IPS-NIHi11 (cell line): ENCODE data around the gene COX7A1.
"Not testable (repeated sequence)": the region's sequence is repeated elsewhere in the genome, so short reads cannot be mapped to it uniquely, and the experiment has no call there.

ENCODE experiments used
- DNase-seq: peaks from one replicate; pipeline ENCODE4 v3.0.0; 2012; ENCODE audit warnings: mixed read lengths, low spot score

Gene COX7A1

GRCh38 chr19:36152352-36153091, at the start of gene COX7A1:
Gene COX7A1 (minus strand): TSS chr19:36152447. CDS start chr19:36152407, 40 bp downstream.
- peak; percentile 44 for DNase-seq

GRCh38 chr19:36201684-36202083, 49.4 kb upstream of the COX7A1 start:
- DNase-seq = no peak

- DNase-seq = no peak
Observed at GRCh38 chr19:36198119-36198518, 45.9 kb upstream of the COX7A1 start.

GRCh38 chr19:36196249-36196648, 44.0 kb upstream of the COX7A1 start:
- DNase-seq = no peak

- DNase-seq = not testable (repeated sequence)
Observed at GRCh38 chr19:36186722-36187121, 34.5 kb upstream of the COX7A1 start.

GRCh38 chr19:36183245-36183628, 31.0 kb upstream of the COX7A1 start:
- DNase-seq = no peak

GRCh38 chr19:36182612-36183244, 30.5 kb upstream of the COX7A1 start:
- DNase-seq = no peak

- not testable (repeated sequence) for DNase-seq
Observed at GRCh38 chr19:36179077-36179476, 26.8 kb upstream of the COX7A1 start.

- not testable (repeated sequence) for DNase-seq
Observed at GRCh38 chr19:36173846-36174245, 21.6 kb upstream of the COX7A1 start.

GRCh38 chr19:36172852-36173251, 20.6 kb upstream of the COX7A1 start:
- no peak for DNase-seq

GRCh38 chr19:36169084-36169760, 17.0 kb upstream of the COX7A1 start:
- no peak for DNase-seq

- DNase-seq = no peak
Observed at GRCh38 chr19:36163813-36164212, 11.6 kb upstream of the COX7A1 start.

GRCh38 chr19:36160821-36161596, 8.8 kb upstream of the COX7A1 start:
- no peak for DNase-seq

- DNase-seq = no peak
Observed at GRCh38 chr19:36153126-36153525, 879 bp upstream of the COX7A1 start.

- DNase-seq = peak; percentile 26
Observed at GRCh38 chr19:36152019-36152351, 262 bp downstream of the COX7A1 start.

GRCh38 chr19:36151144-36152018, 866 bp downstream of the COX7A1 start:
- DNase-seq = peak; percentile 49

GRCh38 chr19:36150586-36150985, 1.7 kb downstream of the COX7A1 start:
- DNase-seq = no peak

GRCh38 chr19:36149673-36150406, 2.4 kb downstream of the COX7A1 start:
- no peak for DNase-seq

GRCh38 chr19:36144624-36145023, 7.6 kb downstream of the COX7A1 start:
- DNase-seq = no peak

- DNase-seq = no peak
Observed at GRCh38 chr19:36142496-36142895, 9.8 kb downstream of the COX7A1 start.

- no peak for DNase-seq
Observed at GRCh38 chr19:36142046-36142445, 10.2 kb downstream of the COX7A1 start.
